Activated T-cell treated with anti-CD3 and anti-CD28 coated beads, Interleukin-2, amount 50 U/mL, for 4 hours (primary cell): Measurements from ENCODE around the gene GTF3C5. TPM values are rescaled to one million over a fixed set of nuclear protein-coding genes. Genes with fewer than 3 reads are reported as not detected.
"Not testable (repeated sequence)": the region's sequence is repeated elsewhere in the genome, so short reads cannot be mapped to it uniquely, and the experiment has no call there.

ENCODE experiments used
- ATAC-seq, 2 donors: fragments of 200-7000 bp; cut with Tn5 transposase; one replicate each; pipeline ENCODE4 v1.10.0; 2021
- DNase-seq: peaks from one replicate; pipeline ENCODE4 v3.0.0-alpha.2; 2020
- H3K27me3 Mint-ChIP-seq: one replicate; pipeline ENCODE4 v1.8.0; 2021; ENCODE audit warnings: low read depth, mixed read lengths
- H3K36me3 Mint-ChIP-seq: one replicate; pipeline ENCODE4 v1.8.0; 2022; ENCODE audit warnings: mixed read lengths; ENCODE audit not compliant: insufficient read depth
- H3K4me1 Mint-ChIP-seq: one replicate; pipeline ENCODE4 v1.8.0; 2021; ENCODE audit warnings: low read depth, mixed read lengths
- H3K4me3 Mint-ChIP-seq: one replicate; pipeline ENCODE4 v1.8.0; 2021; ENCODE audit warnings: mild to moderate bottlenecking, moderate library complexity, mixed read lengths
- H3K9me3 Mint-ChIP-seq: one replicate; pipeline ENCODE4 v1.8.0; 2021; ENCODE audit warnings: mixed read lengths
- total RNA-seq, 3 donors: library from RNA; stranded (reverse); gene quantifications; one replicate each; pipeline ENCODE4 v1.2.1, GENCODE V29; 2021

Gene GTF3C5
- total RNA-seq, 3 donors from 2014 or later, result 80.4 to 86.8 (median 83.6) TPM

DNA sequence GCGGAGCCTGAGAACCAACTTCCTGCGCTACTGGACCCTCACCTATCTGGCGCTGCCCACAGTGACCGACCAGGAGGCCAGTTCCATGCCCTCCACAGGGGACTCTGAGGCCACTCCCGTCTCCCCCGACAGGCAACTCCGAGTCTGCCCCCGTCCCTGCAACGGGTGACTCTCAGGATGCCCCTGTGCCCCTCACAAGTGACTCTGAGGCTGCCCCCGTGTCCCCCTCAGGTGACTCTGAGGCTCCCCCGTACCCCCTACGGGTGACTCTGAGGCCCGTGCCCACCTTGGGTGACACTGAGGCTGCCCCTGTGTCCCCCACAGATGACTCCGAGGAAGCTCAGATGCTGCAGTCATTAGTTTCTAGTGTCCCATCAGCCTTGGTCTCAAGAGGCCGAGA lies 56.1 kb downstream of the GTF3C5 start:
- no peaks in the 10 kb centered on the region for H3K9me3 Mint-ChIP-seq
- no peak overlapping the region for H3K4me3 Mint-ChIP-seq
- ATAC-seq, result no peak
- DNase-seq, result no peak
- no peaks in the 10 kb centered on the region for H3K36me3 Mint-ChIP-seq
- H3K27me3 Mint-ChIP-seq, result no peaks in the 10 kb centered on the region
- no peaks in the 10 kb centered on the region for H3K4me1 Mint-ChIP-seq

DNA sequence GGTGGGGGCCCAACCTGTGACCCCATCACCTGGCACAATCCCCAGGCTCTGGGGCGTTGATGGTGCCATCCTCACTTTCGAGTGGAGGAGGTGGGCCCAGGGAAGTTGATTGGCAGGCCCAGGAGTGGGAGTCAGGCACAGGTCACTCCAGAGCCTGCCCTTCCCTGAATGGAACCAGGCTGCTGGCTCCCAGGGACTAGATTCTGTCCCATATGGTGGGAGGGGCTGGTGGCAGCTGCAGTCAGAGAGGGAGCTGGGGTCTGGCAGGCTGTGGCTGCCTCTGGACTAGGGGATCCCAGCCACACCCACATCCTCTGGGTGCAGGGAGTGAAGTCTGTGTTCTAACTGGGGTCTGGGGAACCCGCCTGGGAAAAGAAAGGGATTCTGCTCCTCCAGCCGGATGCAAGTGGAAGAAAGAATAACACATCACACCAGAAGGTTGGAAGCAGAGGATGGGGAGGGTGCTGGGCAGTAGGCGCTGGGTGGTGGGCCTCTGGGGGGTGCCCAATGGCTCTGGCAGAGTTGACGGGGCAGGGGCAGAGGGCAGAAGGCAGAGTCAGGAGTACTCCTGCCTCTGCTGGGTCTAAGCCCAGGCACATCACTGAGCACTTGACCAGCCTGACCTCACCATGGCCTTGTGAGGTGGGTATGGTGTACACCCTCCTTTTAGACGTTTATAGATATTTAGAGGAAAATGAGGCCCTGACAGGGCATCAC lies 56.8 kb downstream of the GTF3C5 start:
- Mint-ChIP-seq H3K4me3 (no peak overlapping the region), H3K27me3 (no peaks in the 10 kb centered on the region), H3K4me1 (no peaks in the 10 kb centered on the region), H3K9me3 (no peaks in the 10 kb centered on the region), H3K36me3 (no peaks in the 10 kb centered on the region)
- ATAC-seq (no peak), DNase-seq (no peak)

DNA sequence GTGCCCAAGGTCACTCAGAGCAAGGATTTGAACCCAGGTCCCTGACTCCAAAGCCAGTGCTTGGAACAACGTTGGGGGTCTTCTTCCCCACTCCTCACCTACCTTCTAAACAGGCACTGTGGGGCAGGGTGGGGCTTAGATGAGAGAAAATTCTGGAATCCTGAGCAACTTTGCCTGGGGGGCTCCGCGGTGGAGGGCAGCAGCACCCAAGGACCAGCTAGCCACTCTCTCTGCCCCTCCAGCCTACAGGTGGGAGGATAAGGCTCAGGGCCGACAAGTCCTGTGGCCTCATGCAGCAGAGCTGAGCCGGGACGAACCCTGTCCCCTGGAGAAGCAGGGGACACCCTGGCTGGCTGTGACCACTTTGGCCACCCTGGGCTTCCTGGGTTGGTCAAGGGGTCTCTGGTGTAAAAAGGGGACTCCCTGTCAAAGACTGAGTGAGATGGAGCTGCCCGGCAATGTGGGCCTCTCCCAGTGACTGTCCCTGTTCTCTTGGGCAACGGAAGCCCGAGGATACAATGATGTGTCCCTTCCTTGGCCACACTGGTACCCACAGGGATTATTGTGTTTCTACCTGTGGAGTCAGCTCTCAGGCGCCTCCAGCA lies 57.5 kb downstream of the GTF3C5 start:
- ATAC-seq (no peak), DNase-seq (no peak)
- H3K27me3 Mint-ChIP-seq, result no peaks in the 10 kb centered on the region
- no peaks in the 10 kb centered on the region for H3K4me1 Mint-ChIP-seq
- no peak overlapping the region for H3K4me3 Mint-ChIP-seq
- H3K36me3 Mint-ChIP-seq, result no peaks in the 10 kb centered on the region
- no peaks in the 10 kb centered on the region for H3K9me3 Mint-ChIP-seq

DNA sequence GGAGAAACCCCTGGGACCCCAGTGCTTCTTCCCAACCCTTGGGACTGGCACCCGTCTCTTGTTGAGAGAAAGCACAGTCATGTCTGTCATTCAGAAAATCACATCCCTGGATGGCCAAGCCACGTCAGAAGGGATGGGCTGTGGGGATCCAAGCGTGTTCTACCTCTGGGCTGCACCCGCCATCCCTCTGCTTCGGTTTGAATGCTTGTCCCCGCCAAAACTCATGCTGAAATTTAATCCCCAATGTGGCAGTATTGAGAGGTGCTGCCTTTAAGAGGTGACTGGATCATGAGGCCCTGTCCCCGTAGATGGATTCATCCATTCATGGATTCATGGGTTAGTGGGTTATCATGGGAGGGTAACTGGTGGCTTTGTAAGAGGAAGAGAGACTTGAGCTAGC lies 58.0 kb downstream of the GTF3C5 start:
- H3K4me1 Mint-ChIP-seq, result no peaks in the 10 kb centered on the region
- DNase-seq, result no peak
- H3K9me3 Mint-ChIP-seq, result no peaks in the 10 kb centered on the region
- no peak for ATAC-seq
- no peak overlapping the region for H3K4me3 Mint-ChIP-seq
- H3K27me3 Mint-ChIP-seq, result no peaks in the 10 kb centered on the region
- no peaks in the 10 kb centered on the region for H3K36me3 Mint-ChIP-seq

GRCh38 chr9:133089271-133089671 lies 58.5 kb downstream of the GTF3C5 start:
- Mint-ChIP-seq H3K27me3 (no peaks in the 10 kb centered on the region), H3K4me1 (no peaks in the 10 kb centered on the region), H3K4me3 (no peak overlapping the region), H3K9me3 (no peaks in the 10 kb centered on the region), H3K36me3 (no peaks in the 10 kb centered on the region)
- DNase-seq (no peak), ATAC-seq (no peak)

DNA sequence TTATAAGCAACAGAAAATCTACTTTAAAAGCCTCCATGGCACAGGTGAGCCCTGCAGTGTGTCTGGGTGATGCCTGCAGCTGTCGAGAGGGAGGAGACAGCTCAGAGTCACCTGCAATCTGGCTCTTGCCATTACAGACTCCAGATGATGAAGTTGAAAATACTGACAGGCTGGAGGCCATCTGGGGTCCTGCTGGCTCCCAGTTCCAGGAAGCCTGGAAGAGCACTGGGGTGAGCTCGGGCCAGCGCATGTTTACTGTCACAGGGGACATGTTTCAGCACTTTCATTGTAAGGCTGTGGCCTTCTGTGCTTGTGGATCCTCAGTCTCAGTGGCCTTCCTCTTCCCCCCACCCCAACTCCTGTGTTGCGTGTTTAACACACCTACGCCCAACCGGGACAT lies 59.4 kb downstream of the GTF3C5 start:
- no peak for ATAC-seq
- DNase-seq, result no peak
- Mint-ChIP-seq H3K4me3 (no peak overlapping the region), H3K9me3 (peaks cover 4% of the 10 kb centered on the region), H3K27me3 (no peaks in the 10 kb centered on the region), H3K4me1 (no peaks in the 10 kb centered on the region), H3K36me3 (no peaks in the 10 kb centered on the region)

DNA sequence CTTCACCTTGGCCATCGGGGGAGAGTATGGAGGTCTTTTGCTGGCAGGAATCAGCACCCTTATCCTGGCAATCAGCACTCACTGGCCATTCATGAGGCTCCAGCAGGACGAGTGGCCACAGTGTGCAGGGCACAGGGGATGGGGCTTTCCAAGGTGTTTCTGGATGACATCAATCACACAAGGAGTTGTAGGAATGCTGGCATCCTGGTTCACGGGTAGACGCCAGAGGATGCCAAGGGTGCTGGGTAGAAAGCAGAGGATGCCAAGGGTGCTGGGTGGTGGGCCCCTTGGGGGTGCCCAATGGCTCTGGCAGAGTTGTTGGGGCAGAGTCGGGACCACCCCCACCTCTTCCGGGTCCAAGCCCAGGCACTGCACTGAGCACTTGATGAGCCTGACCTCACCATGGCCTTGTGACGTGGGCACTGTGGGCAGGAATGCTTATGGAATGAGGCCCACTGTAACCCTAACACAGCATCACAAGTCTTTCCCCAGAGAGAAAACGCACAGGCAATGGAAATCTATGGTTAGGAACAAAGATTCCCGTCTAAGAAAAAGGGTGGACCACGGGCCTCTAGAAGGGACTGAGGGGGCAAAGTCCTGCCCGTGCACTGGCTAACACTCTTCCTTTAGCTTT lies 60.1 kb downstream of the GTF3C5 start:
- Mint-ChIP-seq H3K4me3 (no peak overlapping the region), H3K27me3 (no peaks in the 10 kb centered on the region), H3K36me3 (peaks cover under 1% of the 10 kb centered on the region), H3K4me1 (no peaks in the 10 kb centered on the region), H3K9me3 (peaks cover 7% of the 10 kb centered on the region)
- ATAC-seq (no peak), DNase-seq (no peak)

DNA sequence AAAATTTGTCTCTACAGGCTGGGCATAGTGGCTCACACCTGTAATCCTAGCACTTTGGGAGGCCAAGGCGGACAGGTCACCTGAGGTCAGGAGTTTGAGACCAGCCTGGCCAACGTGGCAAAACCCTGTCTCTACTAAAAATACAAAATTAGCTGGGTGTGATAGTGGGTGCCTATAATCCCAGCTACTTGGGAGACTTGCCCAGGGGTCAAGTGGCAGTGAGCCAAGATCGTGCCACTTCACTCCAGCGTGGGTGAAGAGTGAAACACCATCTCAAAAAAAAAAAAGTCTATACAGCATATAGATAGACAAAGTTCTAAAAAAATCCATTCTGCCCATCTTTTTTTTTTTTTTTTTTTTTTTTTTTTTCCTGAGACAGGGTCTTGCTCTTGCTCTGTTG lies 63.6 kb downstream of the GTF3C5 start:
- not testable (repeated sequence) for ATAC-seq, H3K4me3 Mint-ChIP-seq, DNase-seq, H3K4me1 Mint-ChIP-seq, H3K27me3 Mint-ChIP-seq
- peaks cover 30% of the 10 kb centered on the region for H3K36me3 Mint-ChIP-seq
- peaks cover 14% of the 10 kb centered on the region for H3K9me3 Mint-ChIP-seq

DNA sequence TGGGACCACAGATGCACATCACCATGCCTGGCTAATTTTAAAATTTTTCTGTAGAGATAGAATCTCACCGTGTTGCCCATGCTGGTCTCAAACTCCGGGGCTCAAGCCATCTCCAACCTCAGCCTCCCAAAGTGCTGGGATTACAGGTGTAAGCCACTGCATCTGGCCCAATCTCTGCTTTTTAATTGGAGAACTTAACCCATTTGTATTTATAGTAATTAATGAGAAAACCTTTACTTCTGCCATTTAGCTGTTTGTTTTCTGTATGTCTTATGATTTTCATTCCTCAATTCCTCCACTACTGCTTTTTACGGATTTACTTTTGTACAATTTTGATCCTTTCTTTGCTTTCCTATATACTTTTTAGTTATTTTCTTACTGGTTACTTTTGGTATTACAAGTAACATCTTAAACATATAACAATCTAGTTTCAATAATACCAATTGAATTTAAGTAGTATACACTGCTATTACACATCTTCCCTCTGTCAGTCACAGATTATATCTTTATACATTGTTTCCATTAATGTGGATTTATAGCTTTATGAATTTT lies 64.1 kb downstream of the GTF3C5 start:
- ATAC-seq (no peak), DNase-seq (no peak)
- Mint-ChIP-seq H3K4me1 (no peaks in the 10 kb centered on the region), H3K9me3 (peaks cover 14% of the 10 kb centered on the region), H3K27me3 (no peaks in the 10 kb centered on the region), H3K4me3 (no peak overlapping the region), H3K36me3 (peaks cover 30% of the 10 kb centered on the region)

DNA sequence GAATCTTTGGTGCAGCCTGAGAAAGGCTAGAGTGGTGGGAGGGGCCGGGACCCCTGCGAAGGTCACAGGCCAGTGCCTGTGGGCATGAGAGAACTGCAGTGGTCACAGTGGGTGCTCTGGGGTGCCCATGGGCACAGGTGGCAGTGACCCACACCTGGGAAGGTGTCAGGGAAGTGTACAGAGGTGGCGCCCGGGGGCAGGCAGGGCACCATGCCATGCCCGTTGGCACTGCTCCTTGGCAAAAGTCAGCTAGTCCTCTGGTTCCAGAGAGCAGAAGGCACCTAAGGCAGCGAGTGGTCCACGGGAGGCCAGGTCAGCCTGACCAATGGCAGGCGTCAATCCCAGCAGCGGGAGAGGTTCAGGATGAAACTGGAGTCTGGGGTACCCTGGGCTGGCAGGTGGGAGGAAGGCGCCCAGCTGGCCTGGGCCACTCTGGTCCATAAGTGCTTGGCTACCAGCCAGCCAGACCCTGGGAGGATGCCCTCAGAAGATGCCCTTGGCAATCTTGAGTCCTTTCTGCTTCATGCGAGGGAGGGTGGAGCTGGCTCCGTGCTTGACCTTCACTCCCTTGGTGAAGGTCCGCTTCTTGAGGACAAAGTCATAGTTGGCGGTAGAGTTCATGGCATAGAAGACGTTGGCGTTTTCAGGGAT lies 67.4 kb downstream of the GTF3C5 start:
- H3K4me1 Mint-ChIP-seq, result no peaks in the 10 kb centered on the region
- ATAC-seq (no peak), DNase-seq (no peak)
- H3K4me3 Mint-ChIP-seq, result no peak overlapping the region
- peaks cover 48% of the 10 kb centered on the region for H3K36me3 Mint-ChIP-seq
- peaks cover 14% of the 10 kb centered on the region for H3K9me3 Mint-ChIP-seq
- H3K27me3 Mint-ChIP-seq, result no peaks in the 10 kb centered on the region

GRCh38 chr9:133098871-133099270 lies 68.1 kb downstream of the GTF3C5 start:
- Mint-ChIP-seq H3K4me1 (no peaks in the 10 kb centered on the region), H3K4me3 (no peak overlapping the region), H3K36me3 (peaks cover 48% of the 10 kb centered on the region), H3K9me3 (peaks cover 14% of the 10 kb centered on the region), H3K27me3 (no peaks in the 10 kb centered on the region)
- DNase-seq (no peak), ATAC-seq (no peak)

- Mint-ChIP-seq H3K27me3 (no peaks in the 10 kb centered on the region), H3K9me3 (peaks cover 12% of the 10 kb centered on the region), H3K36me3 (peaks cover 48% of the 10 kb centered on the region), H3K4me3 (no peak overlapping the region), H3K4me1 (no peaks in the 10 kb centered on the region)
- DNase-seq (no peak), ATAC-seq (no peak)
These were observed 69.1 kb downstream of the GTF3C5 start for GRCh38 chr9:133099726-133100505.

DNA sequence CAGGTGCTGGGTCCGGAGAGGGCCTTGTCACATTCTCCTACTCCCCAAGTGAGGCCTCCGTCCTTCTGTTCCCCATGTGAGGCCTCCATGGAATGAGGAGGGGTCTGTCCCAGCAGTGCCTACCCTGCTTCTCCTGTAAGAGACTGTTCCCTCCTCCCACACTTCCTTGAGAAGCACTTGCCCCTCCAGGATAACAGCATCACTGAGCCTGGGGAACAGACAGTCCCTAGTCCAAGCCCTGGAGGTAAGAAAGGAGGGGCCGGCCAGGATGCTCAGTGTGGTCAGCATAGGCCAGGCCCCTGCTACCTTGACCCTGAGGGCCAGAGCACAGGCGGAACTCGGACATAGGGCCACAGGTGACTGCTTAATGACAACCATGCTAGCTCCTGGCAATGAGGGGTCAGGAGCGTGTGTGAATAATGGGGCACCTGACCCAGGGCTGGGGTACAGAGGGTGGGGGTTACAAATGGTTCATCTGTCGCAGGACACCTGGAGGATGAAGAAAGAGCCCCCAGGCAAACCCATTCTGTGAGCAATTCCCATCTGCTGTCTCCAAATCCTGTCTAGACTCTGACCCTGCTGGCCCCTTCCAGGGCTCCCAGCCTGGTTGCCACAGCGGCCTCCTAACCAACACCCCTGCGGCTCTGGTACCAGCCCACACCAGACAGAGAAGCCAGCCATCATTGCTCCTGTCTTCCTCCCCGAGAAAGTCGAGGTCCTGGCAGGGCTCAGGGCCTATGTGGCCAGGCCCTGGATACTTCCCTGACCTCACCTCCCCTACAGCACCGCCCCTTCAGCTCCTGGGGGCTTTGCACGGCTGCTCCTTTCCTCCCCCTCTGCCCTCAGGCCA lies 69.9 kb downstream of the GTF3C5 start:
- ATAC-seq (no peak), DNase-seq (no peak)
- Mint-ChIP-seq H3K4me1 (no peaks in the 10 kb centered on the region), H3K27me3 (no peaks in the 10 kb centered on the region), H3K9me3 (peaks cover 8% of the 10 kb centered on the region), H3K4me3 (no peak overlapping the region), H3K36me3 (peaks cover 48% of the 10 kb centered on the region)
